Common myeloid progenitor, CD34-positive (primary cell): ENCODE data around the gene FNDC10.

Experiments used
- CTCF ChIA-PET: fragments of 350-600 bp; sonication (Branson Sonifier 250); formaldehyde crosslinking; loops from one replicate; lab custom pipeline; 2021; ENCODE audit warnings: antibody characterized with exemption; lab: Charles Lee
- POLR2A ChIA-PET: fragments of 350-600 bp; sonication (Branson Sonifier 250); formaldehyde crosslinking; loops from one replicate; lab custom pipeline; 2021; ENCODE audit warnings: antibody characterized with exemption; lab: Charles Lee
- DNase-seq, 3 donors: peaks; one replicate each; pipeline versions ENCODE4 v3.0.0 to v3.0.0-alpha.2; 2013
- H3K27ac ChIP-seq, 2 experiments: 1 replicate in 1 of 2; 2 replicates in 1 of 2; pipeline ENCODE4 v1.7.0; 2013; ENCODE audit warnings: inconsistent platforms in 2 of 2, low read length in 2 of 2, mild to moderate bottlenecking in 2 of 2, low read depth in 1 of 2, moderate library complexity in 1 of 2; ENCODE audit not compliant: severe bottlenecking in 2 of 2, insufficient read depth in 1 of 2, poor library complexity in 1 of 2
- H3K27me3 ChIP-seq, 5 experiments: replicated peaks in 2 of 5; 1 replicate in 3 of 5; 2 replicates in 2 of 5; pipeline versions ENCODE4 v1.6.1 to v1.7.0; 2013; ENCODE audit warnings: low read length in 4 of 5, mild to moderate bottlenecking in 2 of 5, moderate library complexity in 2 of 5, inconsistent platforms in 1 of 5; ENCODE audit not compliant: insufficient read depth in 5 of 5, control insufficient read depth in 4 of 5
- H3K36me3 ChIP-seq, 4 experiments: 1 replicate in 2 of 4; 2 replicates in 2 of 4; pipeline versions ENCODE4 v1.6.1 to v1.7.0; 2013; ENCODE audit warnings: low read length in 3 of 4, control low read depth in 1 of 4, mild to moderate bottlenecking in 1 of 4; ENCODE audit not compliant: control insufficient read depth in 4 of 4, insufficient read depth in 4 of 4
- H3K4me1 ChIP-seq, 4 experiments: 1 replicate in 3 of 4; 2 replicates in 1 of 4; pipeline versions ENCODE4 v1.6.1 to v1.7.1; 2013; ENCODE audit warnings: low read length in 3 of 4, mild to moderate bottlenecking in 3 of 4, control low read depth in 1 of 4, inconsistent platforms in 1 of 4, moderate library complexity in 1 of 4; ENCODE audit not compliant: control insufficient read depth in 4 of 4, insufficient read depth in 4 of 4; ENCODE audit errors: control extremely low read depth in 1 of 4
- H3K4me3 ChIP-seq, 7 experiments: 1 replicate in 4 of 7; 2 replicates in 3 of 7; pipeline versions ENCODE4 v1.5.1 to v1.7.0; 2013; ENCODE audit warnings: mild to moderate bottlenecking in 7 of 7, low read length in 6 of 7, moderate library complexity in 6 of 7, inconsistent platforms in 2 of 7, low read depth in 2 of 7, control low read depth in 1 of 7; ENCODE audit not compliant: insufficient read depth in 4 of 7, control insufficient read depth in 1 of 7; ENCODE audit errors: extremely low read depth in 1 of 7
- H3K9me3 ChIP-seq, 5 experiments: 1 replicate in 4 of 5; 2 replicates in 1 of 5; pipeline versions ENCODE4 v1.6.1 to v1.7.1; 2013; ENCODE audit warnings: low read length in 4 of 5, mild to moderate bottlenecking in 2 of 5, inconsistent platforms in 1 of 5, low read depth in 1 of 5, moderate library complexity in 1 of 5; ENCODE audit not compliant: control insufficient read depth in 4 of 5, insufficient read depth in 2 of 5; ENCODE audit errors: control extremely low read depth in 1 of 5
- WGBS: methylation state at CpG from one replicate; pipeline ENCODE4 v1.1.5; 2013; ENCODE audit not compliant: insufficient coverage; 5-methylcytosine and 5-hydroxymethylcytosine counted together

FNDC10 gene

DNA sequence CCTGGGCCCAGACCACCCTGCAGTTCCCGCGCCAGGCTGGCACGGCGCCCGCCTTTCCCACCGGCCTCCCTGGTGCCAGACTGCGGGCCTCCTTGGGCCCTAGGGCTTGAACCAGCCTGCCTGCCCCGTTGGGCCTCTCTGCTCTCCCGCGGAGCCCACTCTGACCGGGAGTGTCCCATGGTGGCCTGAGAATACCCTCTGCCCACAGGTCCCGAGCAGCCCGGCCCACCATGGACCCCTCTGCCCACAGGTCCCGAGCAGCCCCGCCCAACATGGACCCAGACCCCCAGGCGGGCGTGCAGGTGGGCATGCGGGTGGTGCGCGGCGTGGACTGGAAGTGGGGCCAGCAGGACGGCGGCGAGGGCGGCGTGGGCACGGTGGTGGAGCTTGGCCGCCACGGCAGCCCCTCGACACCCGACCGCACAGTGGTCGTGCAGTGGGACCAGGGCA lies 23.3 kb upstream of the FNDC10 start:
- peaks cover 0 to 7% (median 2%) of the 10 kb centered on the region in 4 experiments for H3K36me3 ChIP-seq
- POLR2A ChIA-PET = no interaction called here

DNA sequence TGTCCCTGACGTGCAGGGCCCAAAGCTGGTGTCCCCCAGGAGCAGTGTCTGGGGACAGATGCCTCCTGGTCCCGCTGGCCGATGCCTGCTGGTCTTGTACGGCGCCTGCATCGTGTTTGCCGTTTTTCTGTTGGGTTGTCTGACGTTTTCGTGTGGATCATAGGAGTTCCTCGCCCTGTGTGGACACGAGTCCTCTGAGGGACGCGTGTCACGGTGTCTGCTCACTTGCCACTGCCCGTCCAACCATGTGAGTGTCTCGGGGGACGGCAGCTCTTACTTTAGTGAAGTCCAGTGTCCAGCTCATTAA lies 22.8 kb upstream of the FNDC10 start:
- Histone ChIP-seq H3K9me3 (no peaks in the 10 kb centered on the region), H3K4me3 (no peak overlapping the region), H3K27me3 (no peaks in the 10 kb centered on the region), H3K36me3 (peaks cover 0 to 11% (median 5%) of the 10 kb centered on the region in 4 experiments), H3K4me1 (no peaks in the 10 kb centered on the region), H3K27ac (no peak overlapping the region)
- POLR2A ChIA-PET = no interaction called here
- no peak for DNase-seq
- WGBS = 96% methylated on average over 16 of the region's 17 CpGs
- CTCF ChIA-PET = no interaction called here

More for the DNA sequence above, 23.3 kb upstream of the FNDC10 start:
- Histone ChIP-seq H3K27ac (no peak overlapping the region), H3K27me3 (no peaks in the 10 kb centered on the region), H3K4me3 (no peak overlapping the region), H3K9me3 (no peaks in the 10 kb centered on the region), H3K4me1 (no peaks in the 10 kb centered on the region)
- DNase-seq = no peak
- CTCF ChIA-PET = no interaction called here
- 98% methylated on average over 28 of the region's 33 CpGs for WGBS

DNA sequence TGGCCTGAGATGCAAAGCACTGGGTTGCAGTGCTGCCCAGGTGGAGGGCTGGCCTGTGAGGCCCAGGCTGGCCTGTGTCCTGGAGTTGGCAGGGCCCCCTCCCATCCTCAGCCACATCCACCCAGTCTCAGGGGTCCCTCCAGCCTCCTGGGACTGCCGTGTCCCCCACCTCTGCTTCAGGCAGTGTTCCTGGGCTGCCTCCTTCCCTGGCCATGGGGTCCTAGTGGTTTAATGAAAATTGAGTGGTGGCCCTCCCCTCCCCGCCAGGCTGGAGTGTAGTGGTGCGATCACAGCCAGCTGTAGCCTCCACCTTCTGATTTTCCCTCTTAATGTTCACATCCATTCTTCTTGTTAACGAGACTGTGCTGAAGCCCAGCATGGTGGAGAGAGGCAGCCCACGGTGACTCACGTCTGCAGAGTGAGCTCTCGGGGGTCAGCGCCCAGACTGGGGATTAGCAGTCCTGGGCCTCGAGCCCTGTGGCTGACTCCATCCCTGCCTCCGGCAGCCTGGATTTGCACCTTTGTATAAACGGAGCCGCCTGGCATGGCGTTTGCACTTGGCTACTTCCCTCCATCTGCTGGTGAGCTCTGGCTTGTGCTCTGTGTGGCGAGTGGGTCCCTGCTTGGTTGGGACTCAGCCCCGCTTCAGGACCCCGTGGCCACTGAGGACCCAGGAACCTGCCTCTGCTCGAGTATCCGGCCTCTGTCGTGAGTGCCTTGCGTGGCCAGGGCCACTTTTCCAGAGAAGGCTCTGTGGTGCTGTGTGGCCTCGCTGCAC lies 22.3 kb upstream of the FNDC10 start:
- no peak for DNase-seq
- ChIA-PET POLR2A (no interaction called here), CTCF (no interaction called here)
- no peaks in the 10 kb centered on the region for H3K27me3 ChIP-seq
- H3K4me1 ChIP-seq = no peaks in the 10 kb centered on the region
- H3K4me3 ChIP-seq = no peak overlapping the region
- WGBS = 95% methylated on average over 19 of the region's 21 CpGs
- H3K27ac ChIP-seq = no peak overlapping the region
- peaks cover 0 to 12% (median 8%) of the 10 kb centered on the region in 4 experiments for H3K36me3 ChIP-seq
- no peaks in the 10 kb centered on the region for H3K9me3 ChIP-seq

DNA sequence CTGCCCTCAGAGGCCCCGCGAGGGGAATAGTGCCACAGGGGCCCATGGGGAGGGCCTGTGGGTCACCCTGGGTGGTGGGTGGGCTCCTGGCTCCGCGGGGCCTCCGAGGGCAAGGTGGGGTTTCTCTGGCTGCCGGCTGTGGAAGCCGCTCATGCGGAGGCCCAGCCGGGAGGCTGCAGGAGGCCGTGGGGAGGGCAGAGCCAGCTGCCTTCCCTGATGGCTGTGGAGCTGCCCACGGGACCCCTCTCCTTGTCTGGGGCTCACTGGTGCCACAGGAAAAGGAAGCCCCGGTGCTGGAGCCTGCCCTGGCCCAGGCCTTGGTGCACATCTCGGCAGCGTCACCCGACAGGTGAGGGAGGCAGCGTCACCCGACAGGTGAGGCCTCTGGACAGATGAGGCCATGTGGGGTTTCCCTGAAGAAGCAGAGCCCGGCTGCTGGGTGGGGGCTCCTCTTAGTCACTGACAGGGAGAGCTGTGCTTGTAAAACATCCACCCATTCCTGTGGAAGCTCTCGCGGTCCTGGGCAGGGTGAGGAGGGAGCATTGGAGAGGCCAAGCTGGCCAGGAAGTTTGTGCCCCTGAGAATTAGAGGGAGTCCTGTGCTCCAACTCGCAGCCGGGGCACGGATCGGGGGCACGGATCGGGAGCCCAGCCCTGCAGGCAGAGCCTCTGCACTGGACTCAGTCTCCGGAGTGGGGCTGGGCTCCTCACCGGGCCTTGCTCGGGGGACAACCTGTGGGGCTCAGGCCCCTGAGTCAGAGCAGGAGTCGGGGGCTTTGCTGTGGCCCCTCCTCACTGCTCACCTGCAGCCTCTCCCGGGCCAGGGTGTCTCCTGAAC lies 21.5 kb upstream of the FNDC10 start:
- DNase-seq = no peak
- CTCF ChIA-PET = interaction anchor here (1.1 to 1.3 kb wide), 3 partner anchors 7 to 117 kb away, joined by 3 to 5 read pairs (median 4); no protein-coding TSS in a partner anchor
- Histone ChIP-seq H3K27me3 (no peaks in the 10 kb centered on the region), H3K4me1 (peaks cover 0 to 8% (median 7%) of the 10 kb centered on the region in 4 experiments), H3K27ac (no peak overlapping the region), H3K36me3 (peaks cover 0 to 11% (median 8%) of the 10 kb centered on the region in 4 experiments), H3K4me3 (no peak overlapping the region), H3K9me3 (no peaks in the 10 kb centered on the region)
- POLR2A ChIA-PET = no interaction called here
- WGBS = 94% methylated on average over 29 of the region's 31 CpGs

DNA sequence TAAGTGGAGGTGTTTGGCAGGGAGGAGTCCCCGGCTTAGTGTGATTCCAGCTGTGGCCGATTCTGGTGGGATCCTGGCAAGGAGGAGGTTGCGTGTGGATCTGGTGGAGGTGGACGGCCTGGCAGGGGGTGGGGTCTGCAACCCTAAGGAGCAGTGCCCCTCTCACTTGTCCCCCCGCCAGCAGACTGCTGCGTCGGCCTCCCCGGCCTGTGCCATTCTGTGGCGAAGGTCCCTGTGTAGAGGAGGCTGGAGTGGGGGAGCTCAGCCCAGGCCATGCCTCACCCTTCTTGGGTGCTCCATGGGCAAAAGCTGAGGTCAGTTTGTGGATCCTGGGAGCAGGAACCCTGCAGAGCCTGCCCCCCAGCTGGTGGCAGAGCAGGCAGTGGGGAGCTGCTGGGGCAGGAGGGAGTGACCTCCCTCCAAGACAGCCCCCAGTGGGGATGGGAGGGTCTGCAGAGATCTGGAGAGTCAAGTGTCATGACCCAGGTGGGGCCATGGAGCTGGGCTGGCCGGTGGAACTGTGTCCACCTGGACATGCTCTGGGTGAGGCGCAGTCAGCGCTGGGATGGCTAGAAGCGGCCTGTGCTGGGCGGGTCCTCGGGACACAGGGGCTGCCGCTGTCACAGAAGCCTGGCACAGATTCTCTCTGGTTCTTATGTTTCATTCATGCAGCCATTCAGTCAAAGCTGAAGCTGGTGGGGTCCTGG lies 20.7 kb upstream of the FNDC10 start:
- Histone ChIP-seq H3K27me3 (no peaks in the 10 kb centered on the region), H3K4me1 (peaks cover 0 to 11% (median 10%) of the 10 kb centered on the region in 4 experiments), H3K9me3 (no peaks in the 10 kb centered on the region), H3K36me3 (peaks cover 0 to 11% (median 8%) of the 10 kb centered on the region in 4 experiments), H3K27ac (no peak overlapping the region), H3K4me3 (no peak overlapping the region)
- POLR2A ChIA-PET = no interaction called here
- no peak for DNase-seq
- CTCF ChIA-PET = interaction anchor here (1.1 to 1.3 kb wide), 3 partner anchors 8 to 116 kb away, joined by 3 to 5 read pairs (median 4); no protein-coding TSS in a partner anchor
- WGBS = 94% methylated on average over 13 of the region's 16 CpGs

DNA sequence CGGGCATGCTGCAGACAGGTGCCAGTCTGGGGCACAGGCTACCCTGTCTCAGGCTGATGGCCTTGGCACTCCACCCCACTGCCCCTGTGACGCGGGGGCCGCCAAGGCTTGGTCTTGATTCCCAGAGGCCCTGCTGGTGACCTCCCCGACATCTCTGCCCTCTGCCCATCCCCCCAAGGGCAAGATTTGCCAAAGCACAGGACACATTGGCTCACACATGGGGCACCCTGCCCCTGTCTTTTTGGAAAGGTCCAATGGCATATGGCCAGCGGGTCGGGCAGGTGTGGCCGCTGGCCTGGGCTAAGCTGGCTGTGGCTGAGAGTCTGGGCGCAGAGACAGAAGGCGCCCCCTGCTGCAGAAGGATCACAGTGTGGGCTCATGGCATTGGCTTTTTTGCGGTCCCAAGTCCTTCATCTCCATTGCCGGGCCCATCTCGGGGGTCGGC lies 20.0 kb upstream of the FNDC10 start:
- Histone ChIP-seq H3K4me3 (no peak overlapping the region), H3K4me1 (peaks cover 0 to 12% (median 11%) of the 10 kb centered on the region in 4 experiments), H3K9me3 (no peaks in the 10 kb centered on the region), H3K27ac (no peak overlapping the region), H3K36me3 (peaks cover 0 to 11% (median 8%) of the 10 kb centered on the region in 4 experiments), H3K27me3 (no peaks in the 10 kb centered on the region)
- DNase-seq = no peak
- ChIA-PET POLR2A (no interaction called here), CTCF (interaction anchor here (1.3 kb wide), 1 partner anchor 9 kb away, joined by 5 read pairs; no protein-coding TSS in a partner anchor)
- 96% methylated on average over 12 of the region's 14 CpGs for WGBS
